Measurements from ENCODE around the gene JMJD6. TPM values are rescaled to one million over a fixed set of nuclear protein-coding genes. Genes with fewer than 3 reads are reported as not detected.

The JMJD6 gene
- total RNA-seq, 1 experiment from 2014 or later, result 28.9 TPM

GRCh38 chr17:76716146-76716838 is 10.1 kb downstream of the JMJD6 start:
- no peaks in the 10 kb centered on the region for H3K27me3 ChIP-seq (ENCODE audit: insufficient read depth, low read length)
- H2BK20ac ChIP-seq (ENCODE audit: low read depth, low read length, poor library complexity, severe bottlenecking), result no peak overlapping the region
- H3K23me2 ChIP-seq (ENCODE audit: insufficient read length, low read depth, low read length, poor library complexity, severe bottlenecking), result no peaks in the 10 kb centered on the region
- Mint-ChIP-seq H3K4me3 (no peak overlapping the region; a peak in 1 of 5 replicates), H3K4me1 (peaks cover 3 to 7% of the 10 kb centered on the region in 2 experiments), H3K36me3 (ENCODE audit: insufficient read depth in 1 of 3, low read depth in 3 of 3) (peaks cover 18 to 57% (median 57%) of the 10 kb centered on the region in 3 experiments; a peak in 6 of 7 replicates), H3K27me3 (ENCODE audit: low read depth) (no peaks in the 10 kb centered on the region), H3K9me3 (no peaks in the 10 kb centered on the region), H3K27ac (peak overlapping the region in 1 of 3 experiments; percentile 62; a peak in 1 of 7 replicates)
- H3K56ac ChIP-seq (ENCODE audit: insufficient read length, low read depth, low read length), result no peak overlapping the region
- H2BK15ac ChIP-seq (ENCODE audit: low read depth, low read length), result no peak overlapping the region
- no peak overlapping the region for H3T11ph ChIP-seq (ENCODE audit: low read length)
- H2BK12ac ChIP-seq (ENCODE audit: insufficient read length, low read depth, low read length), result no peak overlapping the region
- H3K4me2 ChIP-seq (ENCODE audit: insufficient read depth, insufficient read length, low read length), result no peak overlapping the region
- no peak overlapping the region for H3K23ac ChIP-seq (ENCODE audit: insufficient read length, low read depth, low read length)
- H3K18ac ChIP-seq (ENCODE audit: insufficient read length, low read depth, low read length), result no peak overlapping the region
- no peaks in the 10 kb centered on the region for H3K4me1 ChIP-seq (ENCODE audit: insufficient read depth, low read length)
- H2BK5ac ChIP-seq (ENCODE audit: insufficient read length, low read length), result no peak overlapping the region
- H3K14ac ChIP-seq (ENCODE audit: insufficient read depth, low read length), result no peak overlapping the region
- WGBS (ENCODE audit: extremely low coverage, insufficient read length, low lambda C conversion rate), result no CpG with 5 or more reads among the region's 13 CpGs
- H3K27ac ChIP-seq (ENCODE audit: insufficient read length, low read depth, low read length), result no peak overlapping the region
- H2AFZ ChIP-seq (ENCODE audit: low read length), result no peak overlapping the region
- no peak for TF ChIP-seq CTCF (conservative IDR thresholded peaks at IDR 0.05)
- no peak overlapping the region for H2AK5ac ChIP-seq (ENCODE audit: insufficient read length, low read length)
- H3K79me1 ChIP-seq (ENCODE audit: insufficient read depth, low read depth, low read length, poor library complexity, severe bottlenecking), result no peaks in the 10 kb centered on the region
- H4K5ac ChIP-seq (ENCODE audit: insufficient read length, low read depth, low read length), result no peak overlapping the region
- H4K20me1 ChIP-seq (ENCODE audit: control insufficient read depth, insufficient read depth, insufficient read length), result no peaks in the 10 kb centered on the region
- H2BK120ac ChIP-seq (ENCODE audit: low read depth, low read length, poor library complexity, severe bottlenecking), result no peak overlapping the region
- no peak for DNase-seq
- no peak overlapping the region for H3K4ac ChIP-seq (ENCODE audit: low read depth, low read length)
- no peak overlapping the region for H3K9ac ChIP-seq (ENCODE audit: extremely low read depth, insufficient read length, low read length)
- no peaks in the 10 kb centered on the region for H3K79me2 ChIP-seq (ENCODE audit: insufficient read depth, low read length)
- no peaks in the 10 kb centered on the region for H3K9me3 ChIP-seq (ENCODE audit: control insufficient read depth, low read depth, low read length)
- no peak overlapping the region for H4K8ac ChIP-seq (replicated peaks; ENCODE audit: insufficient read length, low read depth, low read length)
- H4K91ac ChIP-seq (ENCODE audit: insufficient read length, low read depth, low read length), result no peak overlapping the region

All from H9 (cell line).